ENCODE results near the gene OR2F2.

- TF ChIP-seq CTCF (IDR thresholded peaks at IDR 0.05) (no peak), POLR2A (IDR thresholded peaks at IDR 0.05) (no peak)
These were observed 32.6 kb upstream of the OR2F2 start for GRCh38 chr7:143902332-143902899.
